Tibial nerve (tissue), 4 donors: Measurements from ENCODE around the gene SLC13A2. TPM values are rescaled to one million over a fixed set of nuclear protein-coding genes. Genes with fewer than 3 reads are reported as not detected.

ENCODE experiments used
- DNase-seq, 2 donors: peaks; one replicate each; pipeline ENCODE4 v3.0.0-alpha.2; 2019; ENCODE audit warnings: low spot score in 2 of 2
- H3K27ac ChIP-seq, 4 donors: fragments of 200-600 bp; sonication (generic) in 3 of 4; one replicate each; pipeline ENCODE4 v1.5.1; 2017 to 2019; ENCODE audit warnings: mild to moderate bottlenecking in 1 of 4
- H3K27me3 ChIP-seq, 2 donors: fragments of 200-600 bp; sonication (generic) in 1 of 2; one replicate each; pipeline versions ENCODE4 v1.5.1 to v1.6.0; 2017 to 2019
- H3K36me3 ChIP-seq, 3 donors: fragments of 200-600 bp; sonication (generic); one replicate each; pipeline ENCODE4 v1.5.1; 2018 to 2019
- H3K4me1 ChIP-seq, 4 donors: fragments of 200-600 bp; sonication (generic) in 3 of 4; one replicate each; pipeline ENCODE4 v1.5.1; 2017 to 2019
- H3K4me3 ChIP-seq, 4 donors: fragments of 200-600 bp; sonication (generic) in 3 of 4; one replicate each; pipeline ENCODE4 v1.5.1; 2017 to 2019; ENCODE audit warnings: mild to moderate bottlenecking in 1 of 4, moderate library complexity in 1 of 4
- H3K9me3 ChIP-seq, 4 donors: fragments of 200-600 bp; sonication (generic) in 3 of 4; one replicate each; pipeline ENCODE4 v1.5.1; 2017 to 2019
- EP300 ChIP-seq, 2 donors: sonication (generic); formaldehyde crosslinking; IDR thresholded peaks; one replicate each; pipeline ENCODE4 v1.6.1; 2017; ENCODE audit warnings: antibody characterized with exemption in 2 of 2, mild to moderate bottlenecking in 1 of 2
- POLR2A ChIP-seq, 2 donors: fragments of 450-650 bp; IDR thresholded peaks; one replicate each; pipeline ENCODE4 v1.6.1; 2017; ENCODE audit warnings: antibody characterized with exemption in 2 of 2, mild to moderate bottlenecking in 2 of 2, moderate library complexity in 2 of 2
- WGBS, 2 donors: methylation state at CpG; one replicate each; pipeline ENCODE4 v1.1.5; 2018; 5-methylcytosine and 5-hydroxymethylcytosine counted together
- total RNA-seq, 4 donors: library from RNA; depleted of rRNA; stranded (reverse); fragments of >200 nt; gene quantifications; one replicate each; pipeline ENCODE4 v1.1.0, GENCODE V29; 2016
- TF ChIP-seq, protein P1 (sequence below), 5 experiments: fragments of 200-600 bp in 3 of 5; fragments of 450-650 bp in 2 of 5; sonication (generic) in 3 of 5; IDR thresholded peaks; one replicate each; pipeline ENCODE4 v1.5.1; 2016 to 2019; ENCODE audit warnings: antibody characterized with exemption in 5 of 5, mild to moderate bottlenecking in 3 of 5, moderate library complexity in 2 of 5

SLC13A2 gene
- total RNA-seq, 4 donors from 2014 or later, result not detected

DNA sequence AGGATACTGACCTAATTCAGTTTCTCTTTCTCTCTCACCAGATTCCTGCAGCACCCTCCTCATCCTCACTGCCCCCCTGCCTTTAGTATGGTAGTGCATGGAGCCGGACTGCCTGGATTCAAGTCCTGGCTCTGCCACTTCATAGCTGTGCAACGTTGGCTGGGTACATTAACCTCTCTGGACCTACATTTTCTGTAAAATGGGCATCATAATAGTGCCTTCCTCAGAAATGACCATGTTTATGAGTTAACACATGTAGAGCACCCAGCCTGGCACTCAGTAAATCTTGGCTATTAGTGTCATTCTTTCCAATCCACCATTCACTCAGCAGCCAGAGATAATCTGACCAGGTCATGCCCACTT lies 71.7 kb downstream of the SLC13A2 start:
- no peak for DNase-seq
- H3K4me1 ChIP-seq, result peaks cover 0 to 13% (median 2%) of the 10 kb centered on the region in 4 donors
- H3K4me3 ChIP-seq, result no peak overlapping the region
- no peak overlapping the region for H3K27ac ChIP-seq
- H3K27me3 ChIP-seq, result no peaks in the 10 kb centered on the region
- peaks cover 0 to 11% (median 0%) of the 10 kb centered on the region in 3 donors for H3K36me3 ChIP-seq
- H3K9me3 ChIP-seq, result no peaks in the 10 kb centered on the region
- TF ChIP-seq EP300 (IDR thresholded peaks at IDR 0.05) (no peak), POLR2A (IDR thresholded peaks at IDR 0.05) (no peak)
- TF ChIP-seq, protein P1, sequence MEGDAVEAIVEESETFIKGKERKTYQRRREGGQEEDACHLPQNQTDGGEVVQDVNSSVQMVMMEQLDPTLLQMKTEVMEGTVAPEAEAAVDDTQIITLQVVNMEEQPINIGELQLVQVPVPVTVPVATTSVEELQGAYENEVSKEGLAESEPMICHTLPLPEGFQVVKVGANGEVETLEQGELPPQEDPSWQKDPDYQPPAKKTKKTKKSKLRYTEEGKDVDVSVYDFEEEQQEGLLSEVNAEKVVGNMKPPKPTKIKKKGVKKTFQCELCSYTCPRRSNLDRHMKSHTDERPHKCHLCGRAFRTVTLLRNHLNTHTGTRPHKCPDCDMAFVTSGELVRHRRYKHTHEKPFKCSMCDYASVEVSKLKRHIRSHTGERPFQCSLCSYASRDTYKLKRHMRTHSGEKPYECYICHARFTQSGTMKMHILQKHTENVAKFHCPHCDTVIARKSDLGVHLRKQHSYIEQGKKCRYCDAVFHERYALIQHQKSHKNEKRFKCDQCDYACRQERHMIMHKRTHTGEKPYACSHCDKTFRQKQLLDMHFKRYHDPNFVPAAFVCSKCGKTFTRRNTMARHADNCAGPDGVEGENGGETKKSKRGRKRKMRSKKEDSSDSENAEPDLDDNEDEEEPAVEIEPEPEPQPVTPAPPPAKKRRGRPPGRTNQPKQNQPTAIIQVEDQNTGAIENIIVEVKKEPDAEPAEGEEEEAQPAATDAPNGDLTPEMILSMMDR (IDR thresholded peaks at IDR 0.05), result no peak
- 84 to 89% methylated on average over 2 of the region's 2 CpGs for WGBS, 2 donors

DNA sequence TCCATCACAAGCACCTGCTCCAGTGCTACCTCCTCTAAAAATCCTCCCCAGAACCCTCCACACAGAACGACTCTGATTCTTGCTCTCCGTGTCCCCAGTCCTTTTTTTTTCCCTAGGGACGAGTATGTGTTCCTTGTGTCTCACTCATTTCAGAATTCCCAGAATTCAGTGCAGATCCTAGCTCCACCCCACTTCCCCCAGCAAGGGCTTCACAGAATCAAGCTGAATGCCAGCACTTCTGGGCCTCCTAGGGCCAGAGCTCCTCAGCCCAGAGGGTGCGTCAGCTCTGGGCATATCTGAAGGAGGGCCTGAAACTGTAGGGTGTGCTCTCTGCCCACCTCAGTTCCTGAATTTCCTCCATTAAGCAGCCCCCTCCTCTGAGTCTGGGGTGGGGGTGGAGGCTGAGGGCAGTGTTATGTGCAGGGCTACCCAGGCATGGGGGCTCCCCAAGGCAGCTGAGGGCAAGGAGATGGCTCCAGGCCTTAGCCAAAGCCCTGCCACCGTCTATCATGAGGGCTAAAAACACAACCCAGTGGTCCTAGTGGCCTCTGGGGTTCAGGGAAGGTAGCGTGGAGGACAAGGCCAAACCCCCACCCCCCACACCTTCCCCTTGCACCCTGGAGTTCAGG lies 72.5 kb downstream of the SLC13A2 start:
- Histone ChIP-seq H3K27ac (no peak overlapping the region), H3K36me3 (peaks cover 0 to 11% (median 0%) of the 10 kb centered on the region in 3 donors), H3K9me3 (no peaks in the 10 kb centered on the region), H3K27me3 (no peaks in the 10 kb centered on the region), H3K4me3 (no peak overlapping the region), H3K4me1 (peaks cover 0 to 20% (median 2%) of the 10 kb centered on the region in 4 donors)
- TF ChIP-seq, protein P1 (IDR thresholded peaks at IDR 0.05), result no peak
- TF ChIP-seq POLR2A (IDR thresholded peaks at IDR 0.05) (no peak), EP300 (IDR thresholded peaks at IDR 0.05) (no peak)
- DNase-seq, result no peak
- WGBS, 2 donors, result 58 to 63% methylated on average over 6 of the region's 6 CpGs

DNA sequence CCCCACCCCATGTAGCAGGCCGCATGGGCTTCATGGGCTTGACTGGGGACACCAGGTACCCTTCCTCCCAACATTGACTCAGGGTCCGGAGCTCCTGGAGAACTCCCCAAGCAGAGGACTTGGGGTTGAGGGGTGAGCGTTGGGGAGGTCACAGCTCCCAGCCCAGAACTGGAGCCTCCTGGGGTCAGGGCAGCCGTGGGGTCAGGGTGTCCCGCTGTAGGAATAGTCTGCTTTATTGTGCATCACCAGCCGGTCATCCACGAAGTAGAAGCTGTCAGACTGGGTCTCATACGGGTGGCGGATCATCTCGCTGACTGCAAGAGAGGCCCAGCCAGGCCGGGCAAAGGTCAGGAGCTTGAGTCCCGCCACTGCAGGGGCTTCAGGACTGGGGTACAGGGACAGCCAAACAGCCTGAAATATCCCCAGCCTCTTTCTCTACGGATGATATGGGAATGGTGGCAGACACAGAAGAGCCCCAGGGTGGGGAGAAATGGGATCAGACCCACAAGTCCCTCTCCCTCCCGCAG lies 73.7 kb downstream of the SLC13A2 start:
- Histone ChIP-seq H3K27ac (peak overlapping the region in 1 of 4 donors; percentile 2), H3K4me3 (no peak overlapping the region), H3K4me1 (peaks cover 0 to 31% (median 7%) of the 10 kb centered on the region in 4 donors), H3K36me3 (peaks cover 0 to 11% (median 0%) of the 10 kb centered on the region in 3 donors), H3K27me3 (no peaks in the 10 kb centered on the region), H3K9me3 (no peaks in the 10 kb centered on the region)
- no peak for DNase-seq
- WGBS, 2 donors, result 81 to 90% methylated on average over 14 of the region's 14 CpGs
- TF ChIP-seq, protein P1 (IDR thresholded peaks at IDR 0.05), result no peak
- no peak for TF ChIP-seq EP300 (IDR thresholded peaks at IDR 0.05)

Other genes starting within 250 kb of the SLC13A2 start
- gene TMEM97, start 154.4 kb upstream of the SLC13A2 start, total RNA-seq, result 10 to 100 TPM in 3 of 4 donors, 1 to 10 TPM in 1; 8.1 to 20.2 (median 16.8) TPM
- 10 to 100 TPM; 34.8 to 50.3 (median 43.9) TPM for gene IFT20, start 138.2 kb upstream of the SLC13A2 start, total RNA-seq
- 10 to 100 TPM; 25.1 to 36.0 (median 28.2) TPM for gene TNFAIP1, start 137.9 kb upstream of the SLC13A2 start, total RNA-seq
- 10 to 100 TPM; 56.5 to 87.9 (median 66.6) TPM for gene POLDIP2, start 116.1 kb upstream of the SLC13A2 start, total RNA-seq
- not detected for gene SEBOX, start 108.4 kb upstream of the SLC13A2 start, total RNA-seq
- 10 to 100 TPM in 1 of 4 donors, 1 to 10 TPM in 2, under 1 TPM in 1; 0.90 to 22.7 (median 1.8) TPM for gene VTN, start 103.3 kb upstream of the SLC13A2 start, total RNA-seq
- 10 to 100 TPM in 2 of 4 donors, 1 to 10 TPM in 2; 5.4 to 18.6 (median 13.8) TPM for gene SARM1, start 102.0 kb upstream of the SLC13A2 start, total RNA-seq
- 10 to 100 TPM in 1 of 4 donors, 1 to 10 TPM in 3; 5.0 to 10.8 (median 6.4) TPM for gene SLC46A1, start 67.4 kb upstream of the SLC13A2 start, total RNA-seq
- gene FOXN1, start 32.7 kb downstream of the SLC13A2 start, total RNA-seq, result not detected
- 10 to 100 TPM; 20.5 to 30.0 (median 22.4) TPM for gene UNC119, start 79.0 kb downstream of the SLC13A2 start, total RNA-seq
- gene PIGS, start 97.9 kb downstream of the SLC13A2 start, total RNA-seq, result 10 to 100 TPM; 62.2 to 82.4 (median 73.2) TPM
- 100 to 1,000 TPM in 3 of 4 donors, 10 to 100 TPM in 1; 46.2 to 222 (median 141) TPM for gene ALDOC, start 103.3 kb downstream of the SLC13A2 start, total RNA-seq
- 10 to 100 TPM in 1 of 4 donors, 1 to 10 TPM in 3; 5.7 to 11.4 (median 7.6) TPM for gene SPAG5, start 125.4 kb downstream of the SLC13A2 start, total RNA-seq
- gene RSKR, start 140.5 kb downstream of the SLC13A2 start, total RNA-seq, result 10 to 100 TPM in 3 of 4 donors, 1 to 10 TPM in 1; 5.7 to 34.5 (median 16.2) TPM
- 100 to 1,000 TPM in 3 of 4 donors, 10 to 100 TPM in 1; 95.1 to 133 (median 111) TPM for gene BLTP2, start 171.5 kb downstream of the SLC13A2 start, total RNA-seq
- 10 to 100 TPM; 26.7 to 45.3 (median 32.4) TPM for gene SDF2, start 188.3 kb downstream of the SLC13A2 start, total RNA-seq
- 100 to 1,000 TPM in 1 of 4 donors, 10 to 100 TPM in 3; 56.4 to 101 (median 66.6) TPM for gene SUPT6H, start 188.6 kb downstream of the SLC13A2 start, total RNA-seq
- gene PROCA1, start 238.2 kb downstream of the SLC13A2 start, total RNA-seq, result 1 to 10 TPM; 2.1 to 6.3 (median 4.6) TPM
- gene RAB34, start 244.2 kb downstream of the SLC13A2 start, total RNA-seq, result 100 to 1,000 TPM; 189 to 298 (median 196) TPM
- 100 to 1,000 TPM; 431 to 573 (median 517) TPM for gene RPL23A, start 246.3 kb downstream of the SLC13A2 start, total RNA-seq